ENCODE results near the gene ZMIZ1. TPM values are rescaled to one million over a fixed set of nuclear protein-coding genes. Genes with fewer than 3 reads are reported as not detected.

The ZMIZ1 gene
- total RNA-seq, 5 donors from 2014 or later (not counting 1 experiment from before 2014, with no cell fraction given), result 16.8 to 27.1 (median 21.2) TPM

DNA sequence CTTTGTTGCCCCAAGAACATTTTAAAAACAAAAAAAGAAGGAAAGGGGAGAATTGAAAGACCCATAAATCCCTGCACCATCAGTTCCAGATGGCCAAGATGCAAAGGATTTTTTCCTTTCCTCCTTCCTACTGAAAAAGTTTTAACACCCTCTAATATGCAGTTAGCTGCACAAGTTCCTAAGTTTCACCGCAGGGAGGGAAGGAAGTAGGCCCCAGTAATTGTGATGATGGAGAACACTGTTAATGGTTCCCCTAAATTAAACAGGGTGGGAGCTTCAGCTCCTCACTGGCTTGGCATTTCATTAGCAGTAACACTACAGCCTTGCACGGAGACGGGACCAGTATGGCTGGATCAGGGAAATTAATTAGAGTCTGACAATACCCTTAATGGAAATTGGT lies 214.8 kb downstream of the ZMIZ1 start:
- peaks cover 19% of the 10 kb centered on the region for H3K36me3 Mint-ChIP-seq
- H3K4me1 ChIP-seq (ENCODE audit: control insufficient read depth in 1 of 2, extremely low read depth in 1 of 2, insufficient read depth in 2 of 2, low read length in 2 of 2), result peaks cover 12 to 54% of the 10 kb centered on the region in 2 experiments
- H3K4me1 Mint-ChIP-seq, result peaks cover 33 to 48% (median 35%) of the 10 kb centered on the region in 3 donors
- no peaks in the 10 kb centered on the region for H3K27me3 ChIP-seq (replicated peaks in 1 of 2; ENCODE audit: control insufficient read depth in 2 of 2, extremely low read depth in 1 of 2, insufficient read depth in 2 of 2, low read length in 1 of 2)
- H3K9me3 Mint-ChIP-seq, result no peaks in the 10 kb centered on the region
- CTCF ChIA-PET, result interaction anchor here in 1 of 2 donors (0.8 kb wide), 1 partner anchor 1292 kb away, joined by 3 read pairs; no protein-coding TSS in a partner anchor
- peaks cover 3 to 4% of the 10 kb centered on the region in 2 donors for H3K36me3 ChIP-seq (ENCODE audit: control insufficient read depth in 2 of 2, extremely low read depth in 1 of 2, insufficient read depth in 1 of 2, low read length in 1 of 2)
- DNase-seq (no peak), ATAC-seq (replicated peaks in 1 of 4) (no peak)
- H3K27ac ChIP-seq (ENCODE audit: low read length), result no peak overlapping the region
- H3K4me3 Mint-ChIP-seq, result no peak overlapping the region
- no peaks in the 10 kb centered on the region for H3K27me3 Mint-ChIP-seq
- WGBS (ENCODE audit: insufficient coverage), result no CpG with 5 or more reads among the region's 3 CpGs
- peak overlapping the region in 1 of 2 donors; percentile 53 for H3K27ac Mint-ChIP-seq
- no peaks in the 10 kb centered on the region for H3K9me3 ChIP-seq
- POLR2A ChIA-PET, result interaction anchor here in 1 of 2 donors (0.6 kb wide), 1 partner anchor 82 kb away, joined by 3 read pairs; no protein-coding TSS in a partner anchor
- no peak overlapping the region for H3K4me3 ChIP-seq (ENCODE audit: control insufficient read depth in 1 of 2, extremely low read depth in 1 of 2, low read length in 1 of 2)

DNA sequence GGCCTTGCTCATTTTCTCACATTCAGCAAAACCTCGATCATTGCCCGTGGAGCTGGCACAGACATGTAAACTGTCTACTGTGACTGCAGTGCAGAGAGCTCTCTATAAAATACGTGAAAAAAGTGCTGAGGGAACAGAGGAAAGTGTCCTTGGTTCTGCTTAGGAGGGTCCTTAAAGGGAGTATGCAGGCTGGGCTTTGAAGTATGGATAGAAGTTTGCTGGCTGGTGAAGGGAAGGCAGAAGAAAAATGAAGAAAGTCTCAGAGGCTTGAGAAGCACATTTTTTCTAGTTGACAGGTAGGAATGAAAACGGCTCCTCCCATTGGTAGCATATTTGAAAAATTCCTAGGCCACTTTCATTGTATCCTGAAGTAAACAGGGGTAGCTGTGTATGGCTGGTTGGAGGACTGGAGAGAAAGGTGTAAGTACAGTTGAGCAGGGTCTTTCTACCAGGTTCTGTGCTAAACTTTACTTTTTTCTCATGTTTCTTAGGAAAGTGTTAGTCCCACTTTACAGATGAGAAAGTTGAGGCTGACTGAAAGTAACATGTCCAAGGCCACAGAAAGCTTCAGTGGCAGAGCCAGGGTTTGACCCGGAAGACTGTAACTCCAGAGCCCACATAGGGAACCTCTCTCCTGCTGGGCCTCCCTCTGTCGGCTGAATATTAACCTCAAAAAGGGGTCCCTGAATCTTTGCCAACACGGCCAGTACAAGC lies 215.5 kb downstream of the ZMIZ1 start:
- Histone ChIP-seq H3K27ac (ENCODE audit: low read length) (peak overlapping the region; percentile 85), H3K4me1 (ENCODE audit: control insufficient read depth in 1 of 2, extremely low read depth in 1 of 2, insufficient read depth in 2 of 2, low read length in 2 of 2) (peaks cover 12 to 56% of the 10 kb centered on the region in 2 experiments), H3K9me3 (no peaks in the 10 kb centered on the region), H3K36me3 (ENCODE audit: control insufficient read depth in 2 of 2, extremely low read depth in 1 of 2, insufficient read depth in 1 of 2, low read length in 1 of 2) (peaks cover 3 to 4% of the 10 kb centered on the region in 2 donors), H3K4me3 (ENCODE audit: control insufficient read depth in 1 of 2, extremely low read depth in 1 of 2, low read length in 1 of 2) (no peak overlapping the region), H3K27me3 (replicated peaks in 1 of 2; ENCODE audit: control insufficient read depth in 2 of 2, extremely low read depth in 1 of 2, insufficient read depth in 2 of 2, low read length in 1 of 2) (no peaks in the 10 kb centered on the region)
- Mint-ChIP-seq H3K9me3 (no peaks in the 10 kb centered on the region), H3K27ac (peak overlapping the region; percentile 34 to 93), H3K36me3 (peaks cover 18% of the 10 kb centered on the region), H3K4me3 (no peak overlapping the region), H3K27me3 (no peaks in the 10 kb centered on the region), H3K4me1 (peaks cover 33 to 48% (median 35%) of the 10 kb centered on the region in 3 donors)
- no peak for DNase-seq
- POLR2A ChIA-PET, result no interaction called here
- 83% methylated on average over 5 of the region's 7 CpGs for WGBS (ENCODE audit: insufficient coverage)
- no peak for ATAC-seq (replicated peaks in 1 of 4)
- CTCF ChIA-PET, result interaction anchor here in 1 of 2 donors (0.5 to 0.6 kb wide), 3 partner anchors 223 to 1448 kb away, joined by 3 to 4 read pairs (median 3); no protein-coding TSS in a partner anchor

DNA sequence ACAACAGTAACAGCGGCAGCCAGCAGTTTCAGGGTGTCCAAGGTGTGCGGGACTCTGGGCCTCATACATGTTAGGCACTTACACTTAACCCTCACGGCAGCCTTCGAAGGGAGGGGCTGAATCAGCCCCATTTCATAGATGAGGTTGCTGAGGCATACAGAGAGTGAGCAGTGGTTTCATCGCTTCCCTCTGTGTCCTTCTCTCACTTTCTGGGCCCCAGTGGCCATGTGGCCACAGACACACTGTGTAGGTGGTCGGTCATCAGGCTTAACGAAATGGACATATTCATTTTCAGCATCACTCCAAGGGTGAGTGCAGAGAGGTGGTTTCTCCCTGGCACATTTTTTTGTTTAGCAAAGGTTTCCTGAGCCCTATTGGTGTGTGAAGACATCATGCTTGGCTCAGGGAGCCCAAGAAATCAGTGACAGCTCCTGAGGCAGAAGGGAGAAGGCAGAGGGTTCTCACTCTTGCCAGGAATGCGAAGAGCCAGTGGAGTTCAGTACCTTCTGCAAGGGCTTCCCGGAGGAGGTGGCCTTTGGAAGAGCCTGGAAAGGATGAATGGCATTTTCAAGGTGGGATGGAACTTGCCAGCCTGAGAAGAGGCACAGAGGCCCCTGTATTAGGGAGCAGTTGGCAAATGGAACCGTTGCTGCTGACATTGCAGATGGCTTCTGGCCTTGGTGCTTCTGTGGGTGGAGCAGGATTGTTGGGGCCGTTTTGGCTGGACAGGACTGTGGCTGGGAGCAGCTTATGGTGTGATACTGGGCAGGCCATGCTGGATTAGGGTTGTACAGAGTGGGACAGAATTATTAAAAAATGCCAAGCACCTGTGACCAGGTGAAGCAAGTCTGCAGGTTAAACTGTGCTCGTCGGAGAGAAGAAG lies 216.8 kb downstream of the ZMIZ1 start:
- WGBS (ENCODE audit: insufficient coverage), result 42% methylated on average over 7 of the region's 13 CpGs
- Histone ChIP-seq H3K9me3 (no peaks in the 10 kb centered on the region), H3K36me3 (ENCODE audit: control insufficient read depth in 2 of 2, extremely low read depth in 1 of 2, insufficient read depth in 1 of 2, low read length in 1 of 2) (peaks cover 2 to 10% of the 10 kb centered on the region in 2 donors), H3K4me3 (ENCODE audit: control insufficient read depth in 1 of 2, extremely low read depth in 1 of 2, low read length in 1 of 2) (peak overlapping the region in 1 of 2 donors; percentile 20), H3K27ac (ENCODE audit: low read length) (peak overlapping the region; percentile 85), H3K27me3 (replicated peaks in 1 of 2; ENCODE audit: control insufficient read depth in 2 of 2, extremely low read depth in 1 of 2, insufficient read depth in 2 of 2, low read length in 1 of 2) (no peaks in the 10 kb centered on the region), H3K4me1 (ENCODE audit: control insufficient read depth in 1 of 2, extremely low read depth in 1 of 2, insufficient read depth in 2 of 2, low read length in 2 of 2) (peaks cover 12 to 56% of the 10 kb centered on the region in 2 experiments)
- peaks cover 14% of the 10 kb centered on the region for H3K36me3 Mint-ChIP-seq
- CTCF ChIA-PET, result interaction anchor here (0.6 to 0.8 kb wide), 2 partner anchors 61 to 65 kb away, joined by 3 to 8 read pairs; no protein-coding TSS in a partner anchor
- peaks cover 33 to 48% (median 35%) of the 10 kb centered on the region in 3 donors for H3K4me1 Mint-ChIP-seq
- H3K27ac Mint-ChIP-seq, result peak overlapping the region; percentile 90 to 93
- H3K9me3 Mint-ChIP-seq, result no peaks in the 10 kb centered on the region
- DNase-seq (peak in 3 of 35 experiments; percentile 13 to 42 (median 15)), ATAC-seq (replicated peaks in 1 of 4) (peak in 1 of 4 experiments; percentile 1)
- H3K4me3 Mint-ChIP-seq, result peak overlapping the region; percentile 63 to 72 (median 66)
- no peaks in the 10 kb centered on the region for H3K27me3 Mint-ChIP-seq
- POLR2A ChIA-PET, result no interaction called here

DNA sequence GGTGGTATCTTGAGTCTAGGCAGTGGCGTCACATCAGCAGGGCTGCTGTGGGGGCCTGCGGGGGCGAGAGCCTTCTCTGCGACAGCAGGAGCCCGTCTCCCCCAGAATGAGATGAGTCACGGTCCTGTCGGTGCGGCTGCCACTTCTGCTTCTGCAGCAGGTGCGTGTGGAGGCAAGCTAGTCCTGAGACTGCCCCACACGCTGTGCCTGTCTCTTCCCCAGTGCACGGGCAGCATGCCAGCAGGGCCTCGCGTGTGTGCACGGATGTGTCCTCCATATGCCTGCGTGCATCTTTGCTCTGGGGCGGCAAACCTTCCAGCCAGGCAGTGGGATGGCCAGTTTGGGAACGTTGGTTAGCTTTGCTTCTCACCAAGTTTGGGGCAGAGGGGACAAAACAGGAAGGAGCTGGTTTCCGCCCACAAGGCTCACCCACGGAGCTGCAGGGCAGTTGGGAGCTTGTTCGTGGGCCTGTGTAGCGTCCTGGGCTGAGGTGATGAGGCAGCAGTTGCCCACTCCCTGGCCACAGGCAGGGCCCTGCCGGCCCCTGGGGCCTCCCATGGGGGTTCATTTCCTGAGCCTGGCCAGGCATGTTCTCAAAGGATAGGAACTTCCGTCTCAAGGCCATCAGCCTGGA lies 217.7 kb downstream of the ZMIZ1 start:
- Mint-ChIP-seq H3K27me3 (no peaks in the 10 kb centered on the region), H3K9me3 (no peaks in the 10 kb centered on the region), H3K4me3 (peak overlapping the region; percentile 63 to 72 (median 66)), H3K4me1 (peaks cover 33 to 48% (median 35%) of the 10 kb centered on the region in 3 donors), H3K36me3 (peaks cover 13% of the 10 kb centered on the region), H3K27ac (peak overlapping the region; percentile 90 to 93)
- Histone ChIP-seq H3K4me3 (ENCODE audit: control insufficient read depth in 1 of 2, extremely low read depth in 1 of 2, low read length in 1 of 2) (peak overlapping the region in 1 of 2 donors; percentile 20), H3K27ac (ENCODE audit: low read length) (peak overlapping the region; percentile 85), H3K9me3 (no peaks in the 10 kb centered on the region), H3K4me1 (ENCODE audit: control insufficient read depth in 1 of 2, extremely low read depth in 1 of 2, insufficient read depth in 2 of 2, low read length in 2 of 2) (peaks cover 12 to 56% of the 10 kb centered on the region in 2 experiments), H3K27me3 (replicated peaks in 1 of 2; ENCODE audit: control insufficient read depth in 2 of 2, extremely low read depth in 1 of 2, insufficient read depth in 2 of 2, low read length in 1 of 2) (no peaks in the 10 kb centered on the region), H3K36me3 (ENCODE audit: control insufficient read depth in 2 of 2, extremely low read depth in 1 of 2, insufficient read depth in 1 of 2, low read length in 1 of 2) (peaks cover 9 to 13% of the 10 kb centered on the region in 2 donors)
- ChIA-PET POLR2A (interaction anchor here in 1 of 2 donors (0.8 kb wide), 1 partner anchor 1252 kb away, joined by 3 read pairs; the partner anchor contains the start of gene RPS24), CTCF (interaction anchor here (0.6 to 0.8 kb wide), 2 partner anchors 60 to 65 kb away, joined by 3 to 8 read pairs; no protein-coding TSS in a partner anchor)
- 3% methylated on average over 22 of the region's 23 CpGs for WGBS (ENCODE audit: insufficient coverage)
- ATAC-seq (replicated peaks in 1 of 4) (peak; percentile 95 to 97 (median 96)), DNase-seq (peak; percentile 54 to 90 (median 80))

GRCh38 chr10:79287973-79288723 lies 219.4 kb downstream of the ZMIZ1 start:
- Histone ChIP-seq H3K27me3 (replicated peaks in 1 of 2; ENCODE audit: control insufficient read depth in 2 of 2, extremely low read depth in 1 of 2, insufficient read depth in 2 of 2, low read length in 1 of 2) (no peaks in the 10 kb centered on the region), H3K4me3 (ENCODE audit: control insufficient read depth in 1 of 2, extremely low read depth in 1 of 2, low read length in 1 of 2) (no peak overlapping the region), H3K36me3 (ENCODE audit: control insufficient read depth in 2 of 2, extremely low read depth in 1 of 2, insufficient read depth in 1 of 2, low read length in 1 of 2) (peaks cover 9 to 14% of the 10 kb centered on the region in 2 donors), H3K27ac (ENCODE audit: low read length) (no peak overlapping the region), H3K9me3 (no peaks in the 10 kb centered on the region), H3K4me1 (ENCODE audit: control insufficient read depth in 1 of 2, extremely low read depth in 1 of 2, insufficient read depth in 2 of 2, low read length in 2 of 2) (peaks cover 12 to 60% of the 10 kb centered on the region in 2 experiments)
- Mint-ChIP-seq H3K9me3 (no peaks in the 10 kb centered on the region), H3K27me3 (no peaks in the 10 kb centered on the region), H3K36me3 (peaks cover 11% of the 10 kb centered on the region), H3K4me1 (peaks cover 33 to 52% (median 35%) of the 10 kb centered on the region in 3 donors), H3K27ac (peak overlapping the region; percentile 21 to 93), H3K4me3 (no peak overlapping the region)
- CTCF ChIA-PET, result no interaction called here
- 90% methylated on average over 12 of the region's 15 CpGs for WGBS (ENCODE audit: insufficient coverage)
- DNase-seq, result no peak
- ATAC-seq (replicated peaks in 1 of 4), result no peak
- POLR2A ChIA-PET, result no interaction called here

All from T-cell (primary cell).